Mesothelial cell of epicardium (in vitro differentiated cells): ENCODE data around the gene KDM8. TPM values are rescaled to one million over a fixed set of nuclear protein-coding genes. Genes with fewer than 3 reads are reported as not detected.

Source experiments
- DNase-seq, 2 experiments: peaks; one replicate each; pipeline ENCODE4 v3.0.0; 2021; ENCODE audit warnings: low spot score in 2 of 2; ENCODE audit not compliant: unreplicated experiment in 2 of 2
- H3K27ac Mint-ChIP-seq: 2 replicates; pipeline ENCODE4 v1.8.0; 2021; ENCODE audit warnings: mixed read lengths
- H3K27me3 Mint-ChIP-seq: 2 replicates; pipeline ENCODE4 v1.8.0; 2021; ENCODE audit warnings: low read depth, mixed read lengths
- H3K36me3 Mint-ChIP-seq: 2 replicates; pipeline ENCODE4 v1.8.0; 2021; ENCODE audit warnings: mixed read lengths
- H3K4me1 Mint-ChIP-seq: 2 replicates; pipeline ENCODE4 v1.8.0; 2021; ENCODE audit warnings: mixed read lengths
- H3K4me3 Mint-ChIP-seq: 2 replicates; pipeline ENCODE4 v1.8.0; 2021; ENCODE audit warnings: mild to moderate bottlenecking, moderate library complexity, mixed read lengths
- H3K9me3 Mint-ChIP-seq: 2 replicates; pipeline ENCODE4 v1.8.0; 2021; ENCODE audit warnings: mixed read lengths
- total RNA-seq: library from RNA; stranded (reverse); gene quantifications from 3 replicates; pipeline ENCODE4 v1.2.1, GENCODE V29; 2021
- TF ChIP-seq, protein P1 (sequence below): fragments of 200-600 bp; sonication (generic); IDR thresholded peaks from one replicate; pipeline ENCODE4 v1.5.0; 2021; ENCODE audit warnings: antibody characterized with exemption; ENCODE audit not compliant: unreplicated experiment

Gene KDM8
- total RNA-seq, 1 donor from 2014 or later, result 11.8 TPM

- no peaks in the 10 kb centered on the region for H3K36me3 Mint-ChIP-seq
- peaks cover 12% of the 10 kb centered on the region for H3K27me3 Mint-ChIP-seq
- TF ChIP-seq, protein P1, sequence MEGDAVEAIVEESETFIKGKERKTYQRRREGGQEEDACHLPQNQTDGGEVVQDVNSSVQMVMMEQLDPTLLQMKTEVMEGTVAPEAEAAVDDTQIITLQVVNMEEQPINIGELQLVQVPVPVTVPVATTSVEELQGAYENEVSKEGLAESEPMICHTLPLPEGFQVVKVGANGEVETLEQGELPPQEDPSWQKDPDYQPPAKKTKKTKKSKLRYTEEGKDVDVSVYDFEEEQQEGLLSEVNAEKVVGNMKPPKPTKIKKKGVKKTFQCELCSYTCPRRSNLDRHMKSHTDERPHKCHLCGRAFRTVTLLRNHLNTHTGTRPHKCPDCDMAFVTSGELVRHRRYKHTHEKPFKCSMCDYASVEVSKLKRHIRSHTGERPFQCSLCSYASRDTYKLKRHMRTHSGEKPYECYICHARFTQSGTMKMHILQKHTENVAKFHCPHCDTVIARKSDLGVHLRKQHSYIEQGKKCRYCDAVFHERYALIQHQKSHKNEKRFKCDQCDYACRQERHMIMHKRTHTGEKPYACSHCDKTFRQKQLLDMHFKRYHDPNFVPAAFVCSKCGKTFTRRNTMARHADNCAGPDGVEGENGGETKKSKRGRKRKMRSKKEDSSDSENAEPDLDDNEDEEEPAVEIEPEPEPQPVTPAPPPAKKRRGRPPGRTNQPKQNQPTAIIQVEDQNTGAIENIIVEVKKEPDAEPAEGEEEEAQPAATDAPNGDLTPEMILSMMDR, result no peak
- no peak for DNase-seq
- H3K27ac Mint-ChIP-seq, result no peak overlapping the region
- peaks cover 3% of the 10 kb centered on the region for H3K4me1 Mint-ChIP-seq
- H3K4me3 Mint-ChIP-seq, result no peak overlapping the region
- H3K9me3 Mint-ChIP-seq, result peaks cover 5% of the 10 kb centered on the region
These were observed 20.4 kb upstream of the KDM8 start for GRCh38 chr16:27182906-27183405.

DNA sequence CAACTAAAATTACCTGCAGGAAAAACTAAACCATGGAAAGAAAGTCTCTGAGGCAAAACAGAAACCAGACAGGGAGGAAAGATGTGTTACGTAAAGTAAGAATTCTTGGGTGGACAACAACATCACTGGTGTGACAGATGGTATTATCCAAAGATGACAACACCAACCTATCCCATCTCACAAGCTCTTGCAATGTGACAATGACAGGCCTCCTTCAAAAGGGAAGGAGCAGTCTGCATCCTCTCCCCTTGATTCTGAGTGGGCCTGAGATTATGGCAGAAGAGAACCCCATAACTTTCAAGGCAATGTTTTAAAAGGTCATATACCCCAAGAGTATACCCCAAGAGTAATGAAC lies 17.6 kb upstream of the KDM8 start:
- peaks cover 5% of the 10 kb centered on the region for H3K9me3 Mint-ChIP-seq
- H3K27me3 Mint-ChIP-seq, result peaks cover 6% of the 10 kb centered on the region
- TF ChIP-seq, protein P1, result no peak
- H3K27ac Mint-ChIP-seq, result no peak overlapping the region
- no peak for DNase-seq
- H3K36me3 Mint-ChIP-seq, result no peaks in the 10 kb centered on the region
- H3K4me1 Mint-ChIP-seq, result no peaks in the 10 kb centered on the region
- no peak overlapping the region for H3K4me3 Mint-ChIP-seq

GRCh38 chr16:27188633-27189032 lies 14.7 kb upstream of the KDM8 start:
- H3K4me3 Mint-ChIP-seq, result no peak overlapping the region
- TF ChIP-seq, protein P1, result no peak
- no peaks in the 10 kb centered on the region for H3K9me3 Mint-ChIP-seq
- DNase-seq, result no peak
- no peaks in the 10 kb centered on the region for H3K27me3 Mint-ChIP-seq
- no peaks in the 10 kb centered on the region for H3K36me3 Mint-ChIP-seq
- H3K4me1 Mint-ChIP-seq, result peaks cover 2% of the 10 kb centered on the region
- no peak overlapping the region for H3K27ac Mint-ChIP-seq

- no peak for DNase-seq
- no peaks in the 10 kb centered on the region for H3K36me3 Mint-ChIP-seq
- no peaks in the 10 kb centered on the region for H3K9me3 Mint-ChIP-seq
- H3K4me1 Mint-ChIP-seq, result peaks cover 2% of the 10 kb centered on the region
- TF ChIP-seq, protein P1, result no peak
- no peak overlapping the region for H3K4me3 Mint-ChIP-seq
- H3K27me3 Mint-ChIP-seq, result no peaks in the 10 kb centered on the region
- H3K27ac Mint-ChIP-seq, result no peak overlapping the region
These were observed 13.9 kb upstream of the KDM8 start for GRCh38 chr16:27189335-27189972.

DNA sequence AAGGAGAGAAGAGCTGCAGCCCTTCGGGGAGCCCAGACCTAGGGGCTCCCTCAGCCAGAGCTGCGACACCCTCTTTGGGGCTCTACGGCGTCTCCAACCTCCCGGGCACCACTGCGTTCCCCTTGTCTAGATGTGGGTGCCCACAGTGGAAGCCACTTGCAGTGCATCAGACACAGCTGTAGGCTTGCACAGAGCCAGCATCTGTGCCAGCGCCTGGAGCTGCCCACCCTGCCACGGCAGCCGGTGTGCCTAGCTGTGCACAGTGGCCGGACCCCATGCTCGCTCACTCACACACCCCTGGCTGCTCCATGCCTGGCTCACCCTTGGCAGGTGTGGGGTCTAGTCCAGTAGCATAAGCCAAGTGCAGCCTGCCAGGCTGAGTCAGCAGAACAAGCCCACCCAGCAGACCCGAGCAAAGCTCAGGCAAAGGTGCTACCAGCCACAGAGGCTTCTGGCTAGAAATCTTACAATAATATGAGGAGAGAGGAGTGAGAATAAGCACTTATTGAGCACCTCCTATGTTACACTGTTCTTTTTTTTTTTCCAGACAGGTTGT lies 12.9 kb upstream of the KDM8 start:
- DNase-seq, result no peak
- TF ChIP-seq, protein P1, result no peak
- Mint-ChIP-seq H3K4me1 (peaks cover 4% of the 10 kb centered on the region), H3K4me3 (no peak overlapping the region), H3K27ac (no peak overlapping the region), H3K36me3 (no peaks in the 10 kb centered on the region), H3K9me3 (no peaks in the 10 kb centered on the region), H3K27me3 (no peaks in the 10 kb centered on the region)
